Vagina (tissue), 2 donors: Measurements from ENCODE around the gene GPR176.

ENCODE experiments used
- POLR2A ChIP-seq, 2 donors: fragments of 450-650 bp; IDR thresholded peaks; one replicate each; pipeline ENCODE4 v1.6.1; 2017; ENCODE audit warnings: antibody characterized with exemption in 2 of 2, mild to moderate bottlenecking in 2 of 2, moderate library complexity in 2 of 2
- TF ChIP-seq, protein P1 (sequence below), 3 experiments: fragments of 450-650 bp in 2 of 3; fragments of 200-600 bp in 1 of 3; sonication (generic) in 1 of 3; IDR thresholded peaks; one replicate each; pipeline ENCODE4 v1.5.1; 2017 to 2019; ENCODE audit warnings: antibody characterized with exemption in 3 of 3, mild to moderate bottlenecking in 2 of 3, moderate library complexity in 2 of 3

GRCh38 chr15:39869858-39870515, 50.1 kb downstream of the GPR176 start:
- TF ChIP-seq, protein P1, sequence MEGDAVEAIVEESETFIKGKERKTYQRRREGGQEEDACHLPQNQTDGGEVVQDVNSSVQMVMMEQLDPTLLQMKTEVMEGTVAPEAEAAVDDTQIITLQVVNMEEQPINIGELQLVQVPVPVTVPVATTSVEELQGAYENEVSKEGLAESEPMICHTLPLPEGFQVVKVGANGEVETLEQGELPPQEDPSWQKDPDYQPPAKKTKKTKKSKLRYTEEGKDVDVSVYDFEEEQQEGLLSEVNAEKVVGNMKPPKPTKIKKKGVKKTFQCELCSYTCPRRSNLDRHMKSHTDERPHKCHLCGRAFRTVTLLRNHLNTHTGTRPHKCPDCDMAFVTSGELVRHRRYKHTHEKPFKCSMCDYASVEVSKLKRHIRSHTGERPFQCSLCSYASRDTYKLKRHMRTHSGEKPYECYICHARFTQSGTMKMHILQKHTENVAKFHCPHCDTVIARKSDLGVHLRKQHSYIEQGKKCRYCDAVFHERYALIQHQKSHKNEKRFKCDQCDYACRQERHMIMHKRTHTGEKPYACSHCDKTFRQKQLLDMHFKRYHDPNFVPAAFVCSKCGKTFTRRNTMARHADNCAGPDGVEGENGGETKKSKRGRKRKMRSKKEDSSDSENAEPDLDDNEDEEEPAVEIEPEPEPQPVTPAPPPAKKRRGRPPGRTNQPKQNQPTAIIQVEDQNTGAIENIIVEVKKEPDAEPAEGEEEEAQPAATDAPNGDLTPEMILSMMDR (IDR thresholded peaks at IDR 0.05), result no peak
- TF ChIP-seq POLR2A (IDR thresholded peaks at IDR 0.05), result no peak
